Thyroid gland (tissue), 4 donors: ENCODE results near the gene CFAP69.

Experiments used
- POLR2A ChIP-seq, 2 donors: fragments of 450-650 bp; IDR thresholded peaks; one replicate each; pipeline ENCODE4 v1.6.1; 2017; ENCODE audit warnings: antibody characterized with exemption in 2 of 2, mild to moderate bottlenecking in 2 of 2, moderate library complexity in 1 of 2
- TF ChIP-seq, protein P1 (sequence below), 6 experiments: fragments of 200-600 bp in 3 of 6; fragments of 450-650 bp in 3 of 6; sonication (generic) in 3 of 6; IDR thresholded peaks; one replicate each; pipeline ENCODE4 v1.5.1; 2016 to 2019; ENCODE audit warnings: antibody characterized with exemption in 6 of 6, mild to moderate bottlenecking in 2 of 6, inconsistent platforms in 1 of 6, moderate library complexity in 1 of 6

DNA sequence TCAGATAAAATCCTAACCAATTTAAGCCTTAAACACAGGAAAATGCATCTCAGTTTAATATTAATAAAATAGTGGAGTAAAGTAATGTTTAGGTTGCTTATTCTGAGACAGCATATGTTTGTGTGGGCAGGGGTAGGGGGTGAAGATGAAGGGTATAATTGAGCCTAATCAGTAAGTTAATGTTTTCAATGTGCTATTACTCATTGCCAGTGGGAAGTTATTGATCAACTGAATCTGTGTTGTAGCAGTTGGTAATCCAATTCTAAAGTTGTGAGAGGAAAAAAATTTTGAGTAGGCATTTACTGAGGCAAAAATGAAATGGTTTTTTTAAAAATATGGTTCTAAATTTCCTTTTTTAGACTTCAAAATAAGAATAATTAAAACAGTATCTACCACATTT, 16.5 kb downstream of the CFAP69 start:
- TF ChIP-seq, protein P1, sequence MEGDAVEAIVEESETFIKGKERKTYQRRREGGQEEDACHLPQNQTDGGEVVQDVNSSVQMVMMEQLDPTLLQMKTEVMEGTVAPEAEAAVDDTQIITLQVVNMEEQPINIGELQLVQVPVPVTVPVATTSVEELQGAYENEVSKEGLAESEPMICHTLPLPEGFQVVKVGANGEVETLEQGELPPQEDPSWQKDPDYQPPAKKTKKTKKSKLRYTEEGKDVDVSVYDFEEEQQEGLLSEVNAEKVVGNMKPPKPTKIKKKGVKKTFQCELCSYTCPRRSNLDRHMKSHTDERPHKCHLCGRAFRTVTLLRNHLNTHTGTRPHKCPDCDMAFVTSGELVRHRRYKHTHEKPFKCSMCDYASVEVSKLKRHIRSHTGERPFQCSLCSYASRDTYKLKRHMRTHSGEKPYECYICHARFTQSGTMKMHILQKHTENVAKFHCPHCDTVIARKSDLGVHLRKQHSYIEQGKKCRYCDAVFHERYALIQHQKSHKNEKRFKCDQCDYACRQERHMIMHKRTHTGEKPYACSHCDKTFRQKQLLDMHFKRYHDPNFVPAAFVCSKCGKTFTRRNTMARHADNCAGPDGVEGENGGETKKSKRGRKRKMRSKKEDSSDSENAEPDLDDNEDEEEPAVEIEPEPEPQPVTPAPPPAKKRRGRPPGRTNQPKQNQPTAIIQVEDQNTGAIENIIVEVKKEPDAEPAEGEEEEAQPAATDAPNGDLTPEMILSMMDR (IDR thresholded peaks at IDR 0.05) = no peak
- TF ChIP-seq POLR2A (IDR thresholded peaks at IDR 0.05) = no peak
